ENCODE results near the gene P2RY8.

Gene P2RY8

GRCh38 chrX:1535241-1536041 is 1.5 kb downstream of the P2RY8 start:
- TF ChIP-seq REST (IDR thresholded peaks at IDR 0.05; ENCODE audit: insufficient replicate concordance, low read depth) (no peak), SPI1 (IDR thresholded peaks at IDR 0.05; ENCODE audit: borderline replicate concordance, low read depth) (peak; percentile 21; the same call in 1 of the 2 replicates), POLR2AphosphoS5 (IDR thresholded peaks at IDR 0.05; ENCODE audit: low read depth) (peak; percentile 63), GABPA (IDR thresholded peaks at IDR 0.05; ENCODE audit: low read depth) (peak; percentile 35; the same call in 1 of the 2 replicates)
- TF ChIP-seq, protein P1, sequence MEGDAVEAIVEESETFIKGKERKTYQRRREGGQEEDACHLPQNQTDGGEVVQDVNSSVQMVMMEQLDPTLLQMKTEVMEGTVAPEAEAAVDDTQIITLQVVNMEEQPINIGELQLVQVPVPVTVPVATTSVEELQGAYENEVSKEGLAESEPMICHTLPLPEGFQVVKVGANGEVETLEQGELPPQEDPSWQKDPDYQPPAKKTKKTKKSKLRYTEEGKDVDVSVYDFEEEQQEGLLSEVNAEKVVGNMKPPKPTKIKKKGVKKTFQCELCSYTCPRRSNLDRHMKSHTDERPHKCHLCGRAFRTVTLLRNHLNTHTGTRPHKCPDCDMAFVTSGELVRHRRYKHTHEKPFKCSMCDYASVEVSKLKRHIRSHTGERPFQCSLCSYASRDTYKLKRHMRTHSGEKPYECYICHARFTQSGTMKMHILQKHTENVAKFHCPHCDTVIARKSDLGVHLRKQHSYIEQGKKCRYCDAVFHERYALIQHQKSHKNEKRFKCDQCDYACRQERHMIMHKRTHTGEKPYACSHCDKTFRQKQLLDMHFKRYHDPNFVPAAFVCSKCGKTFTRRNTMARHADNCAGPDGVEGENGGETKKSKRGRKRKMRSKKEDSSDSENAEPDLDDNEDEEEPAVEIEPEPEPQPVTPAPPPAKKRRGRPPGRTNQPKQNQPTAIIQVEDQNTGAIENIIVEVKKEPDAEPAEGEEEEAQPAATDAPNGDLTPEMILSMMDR (IDR thresholded peaks at IDR 0.05; ENCODE audit: insufficient read depth, low read length) = no peak
- H3K27me3 ChIP-seq (ENCODE audit: insufficient read depth, poor library complexity, severe bottlenecking) = no peaks in the 10 kb centered on the region
- peak overlapping the region; percentile 97 for H3K27ac ChIP-seq (replicated peaks)
- peak; percentile 47 to 85 for DNase-seq (ENCODE audit: low read depth in 1 of 2, low spot score in 1 of 2)
- H3K4me3 ChIP-seq (replicated peaks; ENCODE audit: insufficient read depth, low read length) = peak overlapping the region; percentile 60

GRCh38 chrX:1534301-1535168 is 2.5 kb downstream of the P2RY8 start:
- TF ChIP-seq, protein P1 (IDR thresholded peaks at IDR 0.05; ENCODE audit: insufficient read depth, low read length) = no peak
- TF ChIP-seq SPI1 (IDR thresholded peaks at IDR 0.05; ENCODE audit: borderline replicate concordance, low read depth) (no peak), GABPA (IDR thresholded peaks at IDR 0.05; ENCODE audit: low read depth) (no peak), REST (IDR thresholded peaks at IDR 0.05; ENCODE audit: insufficient replicate concordance, low read depth) (no peak)
- H3K4me3 ChIP-seq (replicated peaks; ENCODE audit: insufficient read depth, low read length) = peak overlapping the region; percentile 60

DNA sequence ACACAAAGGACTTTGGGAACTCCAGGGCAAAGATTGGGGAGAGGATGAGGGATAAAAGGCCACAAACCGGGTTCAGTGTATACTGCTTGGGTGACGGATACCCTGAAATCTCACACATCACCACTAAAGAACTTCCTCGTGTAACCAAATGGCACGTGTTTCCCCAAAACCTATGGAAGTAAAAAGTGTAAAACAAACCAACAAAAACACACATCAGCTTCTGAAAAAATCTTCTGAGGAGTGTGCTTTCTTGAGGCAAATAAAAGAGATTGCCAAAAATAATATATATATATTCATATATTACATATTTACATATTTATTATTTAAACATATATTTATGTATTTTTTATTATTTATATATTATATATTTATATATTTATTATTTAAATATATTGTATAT is 3.9 kb downstream of the P2RY8 start:
- TF ChIP-seq REST (IDR thresholded peaks at IDR 0.05; ENCODE audit: insufficient replicate concordance, low read depth) (no peak), POLR2AphosphoS5 (IDR thresholded peaks at IDR 0.05; ENCODE audit: low read depth) (no peak), SPI1 (IDR thresholded peaks at IDR 0.05; ENCODE audit: borderline replicate concordance, low read depth) (no peak), GABPA (IDR thresholded peaks at IDR 0.05; ENCODE audit: low read depth) (no peak)
- TF ChIP-seq, protein P1 (IDR thresholded peaks at IDR 0.05; ENCODE audit: insufficient read depth, low read length) = no peak
- no peak overlapping the region for H3K4me3 ChIP-seq (replicated peaks; ENCODE audit: insufficient read depth, low read length)
- DNase-seq (ENCODE audit: low read depth in 1 of 2, low spot score in 1 of 2) = no peak

More at GRCh38 chrX:1534301-1535168, 2.5 kb downstream of the P2RY8 start:
- DNase-seq (ENCODE audit: low read depth in 1 of 2, low spot score in 1 of 2) = peak in 1 of 2 experiments; percentile 36
- Histone ChIP-seq H3K27me3 (ENCODE audit: insufficient read depth, poor library complexity, severe bottlenecking) (no peaks in the 10 kb centered on the region), H3K27ac (replicated peaks) (peak overlapping the region; percentile 97)

More for the DNA sequence above, 3.9 kb downstream of the P2RY8 start:
- Histone ChIP-seq H3K27me3 (ENCODE audit: insufficient read depth, poor library complexity, severe bottlenecking) (no peaks in the 10 kb centered on the region), H3K27ac (replicated peaks) (no peak overlapping the region)
